GM19043 (cell line): Measurements from ENCODE around the gene ATP23.

Experiments
- ATAC-seq: cut with Tn5 transposase; IDR thresholded peaks from one replicate; pipeline ENCODE4 v1.9.1; 2021; ENCODE audit warnings: low read depth; ENCODE audit not compliant: unreplicated experiment

ATP23 gene

GRCh38 chr12:57965766-57966165 is 24.4 kb downstream of the ATP23 start:
- ATAC-seq: no peak

GRCh38 chr12:57966536-57966935 is 25.2 kb downstream of the ATP23 start:
- ATAC-seq: no peak

- no peak for ATAC-seq
These were observed 41.9 kb downstream of the ATP23 start for GRCh38 chr12:57983146-57983857.

GRCh38 chr12:57983858-57984505 is 42.6 kb downstream of the ATP23 start:
- no peak for ATAC-seq

GRCh38 chr12:57984629-57985151 is 43.3 kb downstream of the ATP23 start:
- no peak for ATAC-seq

- no peak for ATAC-seq
These were observed 44.3 kb downstream of the ATP23 start for GRCh38 chr12:57985685-57986084.

- ATAC-seq: no peak
These were observed 48.5 kb downstream of the ATP23 start for GRCh38 chr12:57989838-57990237.

GRCh38 chr12:57990241-57990883 is 49.0 kb downstream of the ATP23 start:
- ATAC-seq: no peak

GRCh38 chr12:57992001-57992400 is 50.6 kb downstream of the ATP23 start:
- ATAC-seq: no peak

GRCh38 chr12:57993030-57993429 is 51.7 kb downstream of the ATP23 start:
- no peak for ATAC-seq

- no peak for ATAC-seq
These were observed 52.5 kb downstream of the ATP23 start for GRCh38 chr12:57993834-57994233.

GRCh38 chr12:57996520-57996919 is 55.2 kb downstream of the ATP23 start:
- ATAC-seq: no peak

GRCh38 chr12:57998251-57998650 is 56.9 kb downstream of the ATP23 start:
- ATAC-seq: no peak

- no peak for ATAC-seq
These were observed 59.1 kb downstream of the ATP23 start for GRCh38 chr12:58000499-58000898.

- no peak for ATAC-seq
These were observed 66.5 kb downstream of the ATP23 start for GRCh38 chr12:58007875-58008274.

- no peak for ATAC-seq
These were observed 67.3 kb downstream of the ATP23 start for GRCh38 chr12:58008634-58009033.
